Measurements from ENCODE around the gene TMEM244. TPM values are rescaled to one million over a fixed set of nuclear protein-coding genes. Genes with fewer than 3 reads are reported as not detected.
"Not testable (repeated sequence)": the region's sequence is repeated elsewhere in the genome, so short reads cannot be mapped to it uniquely, and the experiment has no call there.

The TMEM244 gene
- total RNA-seq, 1 experiment from 2014 or later = not detected

DNA sequence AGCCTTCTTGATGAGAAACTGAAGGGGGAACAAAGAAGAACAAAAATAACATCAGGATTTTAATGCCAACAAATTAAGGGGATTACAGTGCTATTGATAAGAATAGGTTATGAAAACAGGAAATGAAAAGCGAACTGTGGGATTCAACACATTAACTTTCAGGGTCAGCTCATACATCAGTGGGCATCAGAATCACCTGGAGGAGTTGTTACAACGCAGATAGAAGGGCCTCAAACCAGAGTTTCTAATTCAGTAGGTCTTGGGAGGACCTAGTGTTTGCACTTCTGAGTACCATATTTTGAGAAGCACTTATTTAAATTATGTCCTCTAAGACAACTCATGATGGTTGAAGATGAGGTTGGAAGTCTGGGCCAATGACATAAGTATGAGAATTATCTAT lies 5.6 kb upstream of the TMEM244 start:
- DNase-seq (ENCODE audit: low spot score) = no peak

- no peak for DNase-seq (ENCODE audit: low spot score)
Measured at GRCh38 chr6:129866256-129866655, 5.1 kb upstream of the TMEM244 start.

DNA sequence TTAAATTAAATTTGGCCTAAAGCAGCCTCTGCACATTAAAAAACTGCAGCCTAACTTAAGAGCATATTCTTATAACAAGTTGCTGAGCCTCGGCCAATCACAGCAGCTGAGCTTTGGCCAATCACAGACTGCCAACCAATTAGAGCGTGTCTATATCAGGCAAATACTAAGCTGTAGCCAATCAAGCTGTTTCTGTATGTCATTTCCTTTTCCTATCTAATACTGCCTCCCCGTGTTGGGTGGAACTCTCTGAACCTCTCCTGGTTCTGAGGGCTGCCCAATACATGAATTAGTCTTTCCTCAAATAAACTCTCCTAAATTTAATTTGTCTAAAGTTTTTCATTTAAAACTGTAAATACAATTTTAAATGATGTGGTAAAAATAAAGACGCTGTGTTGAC lies 3.9 kb upstream of the TMEM244 start:
- DNase-seq (ENCODE audit: low spot score) = no peak

- peak; percentile 15 for DNase-seq (ENCODE audit: low spot score)
Measured at GRCh38 chr6:129863664-129864063, 2.5 kb upstream of the TMEM244 start.

GRCh38 chr6:129859524-129859923 lies 1.6 kb downstream of the TMEM244 start:
- no peak for DNase-seq (ENCODE audit: low spot score)

- DNase-seq (ENCODE audit: low spot score) = no peak
Measured at GRCh38 chr6:129857838-129858237, 3.3 kb downstream of the TMEM244 start.

GRCh38 chr6:129853996-129854711 lies 7.0 kb downstream of the TMEM244 start:
- no peak for DNase-seq (ENCODE audit: low spot score)

DNA sequence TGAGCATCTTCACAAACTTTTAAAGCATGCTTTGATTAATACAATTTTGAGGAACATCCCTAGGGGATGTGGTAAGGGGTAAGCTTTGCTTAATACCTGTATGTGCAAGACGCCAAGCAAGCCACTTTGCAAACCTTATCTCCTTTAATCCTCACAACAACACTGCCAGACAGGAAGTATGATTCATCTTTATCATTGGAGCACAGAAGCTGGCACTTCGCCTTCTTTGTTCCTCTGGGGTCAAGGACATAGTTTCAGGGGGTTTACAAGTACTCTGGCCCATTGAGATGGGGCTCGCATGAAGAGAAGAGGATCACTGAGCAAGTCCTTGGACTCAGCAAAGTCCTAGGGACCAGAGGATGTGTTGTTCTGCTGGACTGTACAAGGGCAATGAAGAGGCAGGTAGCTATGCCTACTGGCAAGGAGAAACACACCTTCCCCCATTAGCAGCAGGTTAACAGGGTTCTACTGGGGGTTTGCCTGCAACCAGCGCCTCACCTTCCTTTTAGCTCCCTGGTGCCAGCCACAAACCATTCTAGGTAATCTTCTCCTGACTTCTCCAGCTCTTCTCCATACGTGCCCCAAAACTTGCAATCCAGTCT lies 8.8 kb downstream of the TMEM244 start:
- no peak for DNase-seq (ENCODE audit: low spot score)

- peak; percentile 60 for DNase-seq (ENCODE audit: low spot score)
Measured at GRCh38 chr6:129849456-129849855, 11.7 kb downstream of the TMEM244 start.

DNA sequence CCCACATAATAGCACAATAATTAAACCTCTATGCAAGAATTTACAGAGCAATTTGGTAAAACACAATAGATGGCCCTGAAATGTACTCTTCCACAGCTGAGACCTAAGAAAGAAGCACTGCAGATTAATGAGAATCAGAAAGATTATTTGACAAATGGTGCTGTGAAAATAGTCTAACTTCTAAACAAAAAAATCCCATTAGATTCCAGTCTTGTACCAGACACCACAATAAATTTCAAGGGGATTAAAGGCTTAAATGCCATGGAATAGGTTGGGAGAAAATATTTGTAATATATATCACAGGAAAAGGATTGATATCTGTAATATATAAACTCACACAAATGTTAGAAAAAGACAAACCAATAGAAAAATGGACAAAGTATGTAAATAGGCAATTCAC lies 14.4 kb downstream of the TMEM244 start:
- DNase-seq (ENCODE audit: low spot score) = no peak

GRCh38 chr6:129845696-129846095 lies 15.4 kb downstream of the TMEM244 start:
- DNase-seq (ENCODE audit: low spot score) = no peak

- peak; percentile 68 for DNase-seq (ENCODE audit: low spot score)
Measured at GRCh38 chr6:129844118-129844891, 16.8 kb downstream of the TMEM244 start.

DNA sequence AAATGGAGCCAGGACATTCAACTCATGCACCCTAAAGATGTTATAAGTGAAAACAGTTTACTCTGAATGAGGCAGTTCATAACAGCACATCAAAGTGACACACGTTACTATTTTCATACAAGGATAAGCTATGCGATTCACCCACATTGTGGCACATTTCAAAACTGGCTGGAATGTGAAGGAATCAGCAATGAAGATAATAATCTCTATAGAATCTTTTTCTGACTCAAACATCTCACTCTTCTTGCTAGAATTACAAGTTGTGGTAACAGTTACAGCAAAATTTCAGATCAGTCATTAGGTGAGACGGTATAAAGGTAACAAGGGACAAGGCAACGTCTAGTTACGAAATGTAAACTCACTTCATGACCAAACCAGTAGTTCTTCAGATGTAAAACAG lies 17.5 kb downstream of the TMEM244 start:
- no peak for DNase-seq (ENCODE audit: low spot score)

- DNase-seq (ENCODE audit: low spot score) = no peak
Measured at GRCh38 chr6:129842881-129843409, 18.2 kb downstream of the TMEM244 start.

GRCh38 chr6:129842137-129842536 lies 19.0 kb downstream of the TMEM244 start:
- no peak for DNase-seq (ENCODE audit: low spot score)

GRCh38 chr6:129839562-129839961 lies 21.6 kb downstream of the TMEM244 start:
- not testable (repeated sequence) for DNase-seq (ENCODE audit: low spot score)

GRCh38 chr6:129835691-129836090 lies 25.4 kb downstream of the TMEM244 start:
- DNase-seq (ENCODE audit: low spot score) = peak; percentile 35

DNA sequence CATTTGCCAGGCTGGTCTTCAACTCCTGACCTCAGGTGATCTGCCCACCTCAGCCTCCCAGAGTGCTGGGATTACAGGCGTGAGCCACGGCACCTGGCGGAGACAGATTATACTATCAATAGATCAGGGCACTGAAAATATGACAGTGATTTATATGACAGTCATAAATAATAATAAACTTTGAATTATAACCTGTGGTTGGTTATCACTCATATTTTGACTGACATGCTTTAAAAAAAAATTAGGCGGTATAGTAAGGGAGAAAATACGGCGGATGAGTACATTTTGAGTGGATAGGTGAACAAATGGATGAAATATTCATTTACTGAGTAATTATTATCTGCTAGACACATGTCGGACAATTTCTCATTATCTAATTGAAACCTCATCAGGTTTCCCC lies 28.8 kb downstream of the TMEM244 start:
- no peak for DNase-seq (ENCODE audit: low spot score)

GRCh38 chr6:129828229-129828628 lies 32.9 kb downstream of the TMEM244 start:
- DNase-seq (ENCODE audit: low spot score) = no peak

- no peak for DNase-seq (ENCODE audit: low spot score)
Measured at GRCh38 chr6:129818251-129818650, 42.9 kb downstream of the TMEM244 start.

DNA sequence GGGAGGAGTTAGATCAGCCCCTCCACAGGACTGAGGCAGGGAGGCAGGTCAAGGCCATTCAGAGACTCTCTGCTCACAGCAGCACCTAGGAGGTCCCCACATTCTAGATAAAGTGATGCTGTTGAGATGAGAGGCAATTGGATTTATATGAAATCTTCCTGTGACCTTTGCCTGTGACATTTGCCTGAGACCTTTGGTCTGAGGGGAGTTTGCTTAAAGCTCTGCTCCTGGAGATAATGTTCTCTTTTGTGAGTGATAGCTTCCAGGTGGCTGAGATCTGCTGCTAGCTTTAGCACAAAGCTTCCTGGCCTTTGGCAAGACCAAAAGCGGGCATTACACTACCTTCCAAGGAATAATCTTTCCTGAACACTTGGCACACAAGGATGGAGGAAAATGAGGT lies 43.3 kb downstream of the TMEM244 start:
- DNase-seq (ENCODE audit: low spot score) = no peak

DNA sequence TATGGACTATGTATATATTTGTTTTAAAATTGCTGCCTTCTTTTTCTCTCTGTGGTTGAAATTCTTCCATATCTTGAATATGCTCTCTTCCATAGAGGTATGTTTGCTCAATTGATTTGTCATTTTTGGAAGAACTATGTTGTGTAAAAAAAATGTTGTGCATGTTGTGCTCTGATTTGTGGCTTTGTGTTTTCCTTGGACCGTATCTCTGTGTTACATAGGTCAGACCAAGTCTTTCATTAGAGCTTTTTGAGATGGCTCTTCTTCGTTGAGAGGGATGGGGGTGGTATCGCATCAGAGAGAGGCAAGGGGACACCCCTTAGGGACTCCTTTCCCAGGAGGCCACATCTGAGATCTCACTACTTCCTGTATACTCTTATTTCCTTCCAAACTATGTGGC lies 43.8 kb downstream of the TMEM244 start:
- no peak for DNase-seq (ENCODE audit: low spot score)
